ENCODE data around the gene EEFSEC.

Gene EEFSEC

DNA sequence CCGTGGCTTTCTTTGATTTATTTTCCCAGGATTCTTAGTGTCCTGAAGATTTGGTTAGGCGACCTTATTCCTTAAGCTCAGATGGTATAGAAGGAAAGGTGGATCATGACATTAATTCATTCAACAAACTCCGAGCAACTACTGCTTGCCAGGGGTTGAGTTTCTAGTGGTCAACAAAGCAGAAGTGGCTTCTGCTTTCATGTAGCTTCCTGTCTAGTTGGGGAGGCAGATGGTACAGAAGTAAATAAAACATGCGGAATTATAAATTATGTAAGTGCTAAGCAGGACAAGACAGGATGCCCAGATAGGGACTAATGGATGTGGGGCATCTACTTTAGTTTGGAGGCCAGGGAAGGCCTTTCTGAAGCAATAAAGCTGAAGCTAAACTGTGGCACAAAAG, 15.6 kb downstream of the EEFSEC start:
- Mint-ChIP-seq H3K4me1 (peaks cover 28% of the 10 kb centered on the region), H3K27me3 (no peaks in the 10 kb centered on the region), H3K27ac (peak overlapping the region; percentile 53), H3K4me3 (no peak overlapping the region), H3K36me3 (peaks cover 12% of the 10 kb centered on the region), H3K9me3 (no peaks in the 10 kb centered on the region)
- DNase-seq (ENCODE audit: low spot score in 2 of 2), result no peak
- no peak for ATAC-seq (ENCODE audit: low read depth)

DNA sequence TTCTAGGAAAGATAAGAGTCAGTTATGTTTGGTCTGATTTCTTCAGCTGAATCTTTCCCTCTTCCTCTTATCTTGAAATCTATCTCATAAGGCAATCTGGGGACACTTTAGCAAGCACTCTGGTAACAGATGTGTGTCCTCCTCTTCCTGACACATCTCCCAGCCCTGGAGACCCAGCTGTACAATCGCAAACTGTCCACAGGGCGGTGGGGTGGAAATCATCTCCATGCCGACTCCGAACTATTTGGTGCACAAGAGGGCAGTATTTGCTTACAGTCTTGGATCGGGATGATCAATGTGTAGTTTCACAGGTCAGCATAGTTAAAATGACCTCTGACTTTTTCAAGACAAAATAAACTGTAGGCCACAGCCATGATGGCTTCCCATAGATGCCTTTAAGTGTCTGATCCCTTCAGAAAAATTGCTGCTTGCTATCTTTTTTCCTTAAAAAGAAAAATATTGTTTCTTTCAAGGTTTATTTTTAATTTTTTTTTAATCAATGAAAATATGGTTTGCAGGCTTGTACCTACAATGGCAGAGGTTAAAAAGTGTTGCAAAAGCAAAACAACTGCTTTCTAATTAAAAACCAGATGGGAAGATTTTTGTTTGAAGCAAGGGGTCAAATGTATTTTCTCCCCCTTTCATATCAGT, 17.7 kb downstream of the EEFSEC start:
- no peak for DNase-seq (ENCODE audit: low spot score in 2 of 2)

DNA sequence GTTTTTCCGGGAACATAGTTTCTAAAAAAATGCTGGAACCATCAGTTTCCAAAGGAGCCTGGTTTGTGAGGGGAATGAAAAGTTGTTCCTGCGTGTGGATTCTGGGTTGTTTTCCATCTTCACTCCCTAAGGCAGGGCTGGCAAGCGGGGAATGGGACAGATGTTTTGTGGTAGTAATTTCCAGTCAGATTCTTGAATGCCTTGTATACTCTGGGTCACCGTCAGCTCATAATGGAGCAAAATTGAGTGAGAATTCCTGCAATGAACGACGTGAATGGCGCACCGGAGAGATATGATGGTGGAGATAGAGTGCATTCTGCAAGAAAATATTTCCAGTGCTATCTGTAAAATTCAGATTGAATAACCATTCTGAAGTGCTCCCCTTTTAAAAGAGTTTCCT, 19.9 kb downstream of the EEFSEC start:
- Mint-ChIP-seq H3K4me3 (no peak overlapping the region), H3K27ac (no peak overlapping the region), H3K36me3 (no peaks in the 10 kb centered on the region), H3K9me3 (no peaks in the 10 kb centered on the region), H3K27me3 (no peaks in the 10 kb centered on the region), H3K4me1 (peaks cover 31% of the 10 kb centered on the region)
- ATAC-seq (ENCODE audit: low read depth) (no peak), DNase-seq (ENCODE audit: low spot score in 2 of 2) (no peak)

More for the DNA sequence above, 17.7 kb downstream of the EEFSEC start:
- H3K27ac Mint-ChIP-seq, result no peak overlapping the region
- no peak overlapping the region for H3K4me3 Mint-ChIP-seq
- peaks cover 6% of the 10 kb centered on the region for H3K36me3 Mint-ChIP-seq
- H3K9me3 Mint-ChIP-seq, result no peaks in the 10 kb centered on the region
- peaks cover 28% of the 10 kb centered on the region for H3K4me1 Mint-ChIP-seq
- no peaks in the 10 kb centered on the region for H3K27me3 Mint-ChIP-seq
- no peak for ATAC-seq (ENCODE audit: low read depth)

DNA sequence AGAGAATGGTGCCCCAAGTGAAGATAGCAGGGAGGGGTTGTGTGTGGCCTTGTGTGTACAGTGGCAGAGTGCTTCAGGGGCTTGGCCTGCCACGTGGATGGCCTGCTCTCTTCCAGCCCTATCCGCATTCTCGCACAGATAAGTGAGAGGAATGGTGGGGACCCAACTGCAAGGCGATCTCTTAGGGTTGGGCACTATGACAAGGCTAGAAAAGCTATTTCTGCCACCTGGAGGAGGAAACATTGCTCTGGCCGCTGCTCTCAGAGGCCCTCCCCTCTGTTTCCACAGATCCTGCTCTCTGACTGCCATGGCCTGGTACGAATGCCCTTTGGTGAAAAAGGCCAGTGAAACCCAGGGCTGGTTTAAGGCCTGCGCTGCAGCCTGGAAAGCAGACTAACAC, 20.6 kb downstream of the EEFSEC start:
- no peak overlapping the region for H3K27ac Mint-ChIP-seq
- DNase-seq (ENCODE audit: low spot score in 2 of 2), result no peak
- H3K4me1 Mint-ChIP-seq, result peaks cover 25% of the 10 kb centered on the region
- no peak overlapping the region for H3K4me3 Mint-ChIP-seq
- H3K36me3 Mint-ChIP-seq, result no peaks in the 10 kb centered on the region
- H3K27me3 Mint-ChIP-seq, result no peaks in the 10 kb centered on the region
- H3K9me3 Mint-ChIP-seq, result no peaks in the 10 kb centered on the region
- no peak for ATAC-seq (ENCODE audit: low read depth)

DNA sequence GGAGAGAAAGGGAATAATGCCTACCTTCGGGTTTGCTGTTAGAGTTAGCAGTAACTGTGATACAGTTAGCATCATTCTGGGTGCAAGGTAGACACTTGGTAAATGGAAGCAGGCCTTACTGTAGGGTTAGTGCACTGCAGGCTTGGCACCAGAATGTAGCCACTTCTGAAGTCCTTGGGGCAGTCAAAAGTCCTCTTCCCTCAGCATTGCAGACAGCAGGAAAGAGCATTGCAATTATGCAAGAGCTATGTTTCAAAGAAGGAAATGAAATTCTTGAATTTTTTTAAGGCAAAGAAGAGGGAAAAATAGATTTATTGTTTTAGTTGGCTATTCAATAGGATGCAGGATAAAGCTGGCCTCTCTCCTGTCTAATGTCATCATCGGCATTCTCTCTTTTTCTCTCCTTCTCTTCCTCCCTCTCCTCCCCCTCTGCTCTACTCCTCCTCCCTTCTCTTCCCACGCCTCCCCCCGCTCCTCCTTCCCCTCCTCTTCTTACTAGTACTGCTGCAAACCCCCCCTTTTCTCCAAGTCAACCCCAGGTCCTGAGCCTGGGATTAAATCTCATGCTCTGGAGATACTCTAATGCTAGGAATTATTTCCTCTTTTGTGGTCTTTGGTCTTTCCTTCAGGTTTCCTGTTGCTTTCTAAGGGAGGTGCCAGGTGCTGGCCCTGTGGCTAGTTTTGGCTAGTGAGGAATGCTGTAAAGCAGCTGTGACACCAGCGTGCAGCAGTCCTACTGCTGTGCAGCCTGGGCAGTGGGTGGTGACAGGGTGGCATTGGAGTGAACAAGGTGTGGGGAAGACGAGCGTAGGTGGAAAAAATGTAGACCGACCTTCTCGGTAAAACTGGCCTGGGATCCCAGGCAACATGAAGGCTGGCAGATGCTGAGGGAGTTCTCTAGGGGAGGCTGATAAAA, 21.7 kb downstream of the EEFSEC start:
- no peak for ATAC-seq (ENCODE audit: low read depth)
- Mint-ChIP-seq H3K27ac (no peak overlapping the region), H3K4me3 (no peak overlapping the region), H3K36me3 (no peaks in the 10 kb centered on the region), H3K9me3 (no peaks in the 10 kb centered on the region), H3K4me1 (peaks cover 22% of the 10 kb centered on the region), H3K27me3 (no peaks in the 10 kb centered on the region)
- DNase-seq (ENCODE audit: low spot score in 2 of 2), result no peak

DNA sequence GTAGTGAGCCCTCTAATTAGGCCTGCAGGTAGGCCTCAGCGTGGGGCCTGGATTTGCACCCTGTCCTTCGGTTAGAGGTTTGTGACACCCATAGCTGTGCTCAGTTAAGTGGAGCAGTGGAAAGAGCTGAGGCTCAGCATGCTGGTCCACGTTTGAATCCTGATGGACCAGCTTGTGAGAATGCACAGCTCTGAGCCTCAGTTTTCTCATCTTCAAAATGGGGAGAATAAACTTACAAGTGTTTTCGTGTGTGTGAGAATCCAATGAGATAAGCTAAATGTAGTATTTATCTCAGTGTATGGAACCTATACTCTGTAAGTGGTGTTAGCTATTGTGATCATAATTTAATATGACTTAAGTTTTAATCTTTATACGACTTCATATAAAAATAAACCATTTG, 22.5 kb downstream of the EEFSEC start:
- Mint-ChIP-seq H3K36me3 (peaks cover 3% of the 10 kb centered on the region), H3K4me3 (no peak overlapping the region), H3K4me1 (peaks cover 22% of the 10 kb centered on the region), H3K27me3 (no peaks in the 10 kb centered on the region), H3K27ac (no peak overlapping the region), H3K9me3 (no peaks in the 10 kb centered on the region)
- ATAC-seq (ENCODE audit: low read depth) (no peak), DNase-seq (ENCODE audit: low spot score in 2 of 2) (no peak)

DNA sequence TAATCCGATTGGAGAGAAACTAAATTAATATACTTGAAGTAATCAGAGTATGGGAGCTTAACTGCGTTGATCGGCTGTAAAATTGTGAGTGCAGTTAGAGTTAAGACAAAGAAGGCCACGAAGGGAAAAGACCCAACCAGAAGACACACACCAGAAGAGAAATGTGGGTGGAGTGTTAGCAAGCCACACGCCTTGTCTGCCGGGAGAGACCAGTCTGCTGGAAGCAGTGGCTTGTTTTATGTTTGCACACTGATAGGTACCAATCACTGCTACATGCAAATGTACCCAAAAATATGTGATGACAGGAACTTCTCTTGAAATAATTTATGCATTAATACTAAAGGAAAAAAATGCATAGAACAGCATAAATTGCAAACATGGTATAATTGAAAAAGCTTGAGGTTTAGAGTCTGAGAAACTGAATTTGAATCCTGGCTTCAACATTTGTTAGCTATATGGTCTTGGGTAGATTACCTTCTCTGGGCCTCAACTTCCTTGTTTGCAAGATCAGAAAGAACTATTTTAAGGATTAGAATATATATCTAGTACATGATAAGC, 23.1 kb downstream of the EEFSEC start:
- ATAC-seq (ENCODE audit: low read depth) (no peak), DNase-seq (ENCODE audit: low spot score in 2 of 2) (no peak)
- H3K9me3 Mint-ChIP-seq, result no peaks in the 10 kb centered on the region
- H3K27me3 Mint-ChIP-seq, result no peaks in the 10 kb centered on the region
- peaks cover 5% of the 10 kb centered on the region for H3K36me3 Mint-ChIP-seq
- H3K27ac Mint-ChIP-seq, result no peak overlapping the region
- peaks cover 20% of the 10 kb centered on the region for H3K4me1 Mint-ChIP-seq
- H3K4me3 Mint-ChIP-seq, result no peak overlapping the region

DNA sequence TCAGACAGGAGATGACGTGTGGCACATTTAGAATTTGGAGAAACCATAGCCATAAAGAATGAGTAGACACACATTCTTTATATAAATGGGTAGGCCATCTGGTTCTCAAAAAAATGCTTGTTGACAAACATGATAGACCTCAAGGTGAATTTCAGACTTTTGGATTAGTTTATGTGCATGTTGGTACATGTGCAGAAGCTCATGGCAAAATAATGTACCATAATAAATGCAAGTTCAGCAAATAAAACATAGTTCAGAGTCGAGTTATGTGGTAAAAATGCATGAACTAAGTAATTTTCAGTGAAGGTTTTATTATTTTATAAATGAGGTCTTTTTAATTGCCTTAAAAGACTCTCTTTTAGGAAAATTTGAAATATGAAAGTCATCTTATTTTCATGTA, 24.6 kb downstream of the EEFSEC start:
- H3K36me3 Mint-ChIP-seq, result peaks cover 5% of the 10 kb centered on the region
- no peaks in the 10 kb centered on the region for H3K9me3 Mint-ChIP-seq
- DNase-seq (ENCODE audit: low spot score in 2 of 2), result no peak
- no peak for ATAC-seq (ENCODE audit: low read depth)
- H3K27me3 Mint-ChIP-seq, result no peaks in the 10 kb centered on the region
- H3K4me1 Mint-ChIP-seq, result peaks cover 22% of the 10 kb centered on the region
- no peak overlapping the region for H3K4me3 Mint-ChIP-seq
- H3K27ac Mint-ChIP-seq, result no peak overlapping the region

DNA sequence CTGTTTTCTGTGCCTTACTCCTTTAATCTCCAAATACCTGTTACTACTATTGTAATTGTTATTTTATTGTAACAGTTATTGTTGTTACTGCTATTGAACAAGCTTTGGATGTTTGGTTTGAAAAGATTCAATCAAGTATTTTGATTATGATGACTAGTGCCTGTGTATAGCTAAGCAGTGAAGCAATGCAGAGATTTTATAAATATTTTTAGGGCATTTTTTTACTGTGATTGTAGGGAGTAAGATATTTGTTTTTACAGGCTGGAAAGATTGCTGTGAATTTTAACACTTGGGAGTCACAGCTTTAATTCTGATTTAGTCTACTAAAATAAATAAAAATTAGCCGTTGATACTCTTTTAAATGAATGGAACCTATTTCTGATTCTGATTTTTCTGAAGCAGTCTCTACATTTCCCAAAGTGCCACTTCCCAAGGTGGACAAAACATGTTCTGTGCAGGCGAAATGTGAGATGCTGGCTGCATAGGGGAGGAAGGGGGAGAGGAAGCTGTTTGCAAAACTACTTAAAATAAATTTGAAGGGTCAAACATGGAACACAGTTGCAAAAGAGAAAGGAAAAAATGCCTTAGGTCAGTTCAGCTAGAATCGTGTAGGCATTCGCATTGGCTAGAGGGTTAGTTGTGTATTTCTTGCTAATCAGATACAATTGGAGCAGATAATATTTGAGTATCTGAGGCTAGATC, 25.7 kb downstream of the EEFSEC start:
- H3K27me3 Mint-ChIP-seq, result no peaks in the 10 kb centered on the region
- H3K9me3 Mint-ChIP-seq, result no peaks in the 10 kb centered on the region
- no peak overlapping the region for H3K4me3 Mint-ChIP-seq
- no peak for ATAC-seq (ENCODE audit: low read depth)
- H3K27ac Mint-ChIP-seq, result no peak overlapping the region
- peaks cover 24% of the 10 kb centered on the region for H3K4me1 Mint-ChIP-seq
- DNase-seq (ENCODE audit: low spot score in 2 of 2), result no peak
- peaks cover 10% of the 10 kb centered on the region for H3K36me3 Mint-ChIP-seq

DNA sequence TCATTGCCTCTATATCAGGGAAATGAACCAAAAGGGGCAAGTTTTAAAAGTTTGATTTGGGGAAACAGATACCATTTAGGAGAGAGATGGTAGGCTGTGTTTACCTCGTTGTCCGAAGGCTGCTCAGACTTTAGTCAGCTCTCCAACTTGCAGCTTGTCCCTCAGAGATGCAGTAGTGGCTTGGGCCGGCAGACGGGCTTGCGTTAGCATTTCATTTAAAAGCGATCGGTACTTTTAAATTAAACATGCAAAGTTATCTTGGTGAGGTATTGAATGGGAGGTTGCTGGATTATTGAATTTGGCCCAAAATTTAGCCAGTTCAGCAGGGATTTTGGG, 26.2 kb downstream of the EEFSEC start:
- Mint-ChIP-seq H3K27me3 (no peaks in the 10 kb centered on the region), H3K36me3 (peaks cover 13% of the 10 kb centered on the region), H3K27ac (no peak overlapping the region), H3K4me1 (peaks cover 22% of the 10 kb centered on the region), H3K9me3 (peaks cover 2% of the 10 kb centered on the region), H3K4me3 (no peak overlapping the region)
- ATAC-seq (ENCODE audit: low read depth) (no peak), DNase-seq (ENCODE audit: low spot score in 2 of 2) (no peak)

DNA sequence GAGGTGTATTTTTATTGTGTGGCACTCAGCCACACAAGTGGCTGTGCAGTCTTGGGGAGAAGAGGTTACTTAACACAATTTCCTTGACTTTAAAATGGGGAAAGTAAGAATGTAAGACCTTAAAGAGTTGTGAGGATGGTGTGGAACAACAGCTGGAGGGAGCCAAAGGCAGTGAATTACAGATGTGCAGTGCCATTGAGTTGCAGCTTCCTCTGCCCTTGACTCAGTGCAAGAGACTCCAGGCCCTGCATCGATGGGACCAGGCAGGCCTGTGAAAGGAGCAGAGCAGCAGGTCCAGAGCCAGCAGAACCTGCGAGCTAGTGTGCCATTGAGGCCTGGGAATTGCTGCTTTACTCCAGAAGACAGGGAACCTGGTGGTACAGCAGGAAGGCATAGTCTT, 27.2 kb downstream of the EEFSEC start:
- Mint-ChIP-seq H3K4me1 (peaks cover 15% of the 10 kb centered on the region), H3K27me3 (no peaks in the 10 kb centered on the region), H3K36me3 (peaks cover 13% of the 10 kb centered on the region), H3K9me3 (peaks cover 2% of the 10 kb centered on the region), H3K27ac (no peak overlapping the region), H3K4me3 (no peak overlapping the region)
- DNase-seq (ENCODE audit: low spot score in 2 of 2) (no peak), ATAC-seq (ENCODE audit: low read depth) (no peak)

DNA sequence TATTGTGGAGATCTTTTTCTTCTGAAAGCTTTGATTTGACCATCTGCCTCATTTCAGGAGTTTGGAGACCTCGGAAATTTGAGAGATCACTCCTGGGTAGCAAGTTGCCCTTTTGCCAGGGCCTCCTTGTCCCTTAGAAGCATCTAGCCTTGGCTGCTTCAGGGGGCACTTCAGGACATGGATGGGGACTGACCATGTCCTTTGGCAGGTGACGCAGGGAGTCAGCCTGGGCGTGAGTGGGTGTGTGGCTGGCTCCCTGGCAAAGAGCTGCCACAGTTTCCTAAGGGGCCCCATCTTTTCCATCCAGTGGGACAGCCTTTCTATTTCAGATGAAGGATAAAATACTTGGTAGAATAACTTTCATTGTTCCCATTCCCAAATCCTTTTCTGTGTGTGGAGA, 27.6 kb downstream of the EEFSEC start:
- peaks cover 16% of the 10 kb centered on the region for H3K36me3 Mint-ChIP-seq
- DNase-seq (ENCODE audit: low spot score in 2 of 2) (no peak), ATAC-seq (ENCODE audit: low read depth) (no peak)
- no peaks in the 10 kb centered on the region for H3K27me3 Mint-ChIP-seq
- H3K4me3 Mint-ChIP-seq, result no peak overlapping the region
- H3K9me3 Mint-ChIP-seq, result peaks cover 2% of the 10 kb centered on the region
- H3K27ac Mint-ChIP-seq, result no peak overlapping the region
- H3K4me1 Mint-ChIP-seq, result peaks cover 15% of the 10 kb centered on the region

DNA sequence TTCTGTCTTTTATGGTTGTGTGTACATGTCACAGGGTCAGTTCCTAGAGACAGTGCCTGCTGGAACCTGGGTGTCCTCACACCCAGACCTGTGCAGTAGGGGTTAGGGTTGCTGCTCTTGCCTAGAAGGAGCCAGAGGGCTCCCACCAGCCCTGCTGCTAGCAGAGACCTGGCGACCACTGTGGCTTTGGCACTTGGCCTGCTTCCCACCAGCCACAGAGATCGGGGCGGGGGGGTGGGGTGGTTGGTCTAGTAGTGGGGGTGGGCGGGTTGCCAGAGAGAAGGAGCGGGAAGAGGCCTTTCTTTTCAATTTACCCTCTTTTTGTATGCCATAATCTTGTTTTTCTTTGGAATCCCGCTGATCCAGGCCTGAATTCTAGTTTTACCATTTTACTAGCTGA, 29.4 kb downstream of the EEFSEC start:
- Mint-ChIP-seq H3K27me3 (no peaks in the 10 kb centered on the region), H3K4me3 (no peak overlapping the region), H3K36me3 (peaks cover 16% of the 10 kb centered on the region), H3K4me1 (peaks cover 14% of the 10 kb centered on the region), H3K27ac (no peak overlapping the region), H3K9me3 (peaks cover 2% of the 10 kb centered on the region)
- DNase-seq (ENCODE audit: low spot score in 2 of 2) (no peak), ATAC-seq (ENCODE audit: low read depth) (no peak)
